ENCODE measurements around the gene NEK6.

Gene NEK6

GRCh38 chr9:124259158-124259808 lies 1.5 kb downstream of the NEK6 start:
- Histone ChIP-seq H3K4me2 (peak overlapping the region; percentile 91), H3K9me3 (no peaks in the 10 kb centered on the region), H3K4me3 (peak overlapping the region; percentile 90), H3K27me3 (no peaks in the 10 kb centered on the region), H3K9ac (peak overlapping the region; percentile 95), H4K20me1 (peaks cover 45% of the 10 kb centered on the region), H3K4me1 (peaks cover 87% of the 10 kb centered on the region), H3K36me3 (peaks cover 25% of the 10 kb centered on the region), H3K27ac (peak overlapping the region; percentile 96)
- TF ChIP-seq Cebpa-rat (IDR thresholded peaks at IDR 0.05): no peak

DNA sequence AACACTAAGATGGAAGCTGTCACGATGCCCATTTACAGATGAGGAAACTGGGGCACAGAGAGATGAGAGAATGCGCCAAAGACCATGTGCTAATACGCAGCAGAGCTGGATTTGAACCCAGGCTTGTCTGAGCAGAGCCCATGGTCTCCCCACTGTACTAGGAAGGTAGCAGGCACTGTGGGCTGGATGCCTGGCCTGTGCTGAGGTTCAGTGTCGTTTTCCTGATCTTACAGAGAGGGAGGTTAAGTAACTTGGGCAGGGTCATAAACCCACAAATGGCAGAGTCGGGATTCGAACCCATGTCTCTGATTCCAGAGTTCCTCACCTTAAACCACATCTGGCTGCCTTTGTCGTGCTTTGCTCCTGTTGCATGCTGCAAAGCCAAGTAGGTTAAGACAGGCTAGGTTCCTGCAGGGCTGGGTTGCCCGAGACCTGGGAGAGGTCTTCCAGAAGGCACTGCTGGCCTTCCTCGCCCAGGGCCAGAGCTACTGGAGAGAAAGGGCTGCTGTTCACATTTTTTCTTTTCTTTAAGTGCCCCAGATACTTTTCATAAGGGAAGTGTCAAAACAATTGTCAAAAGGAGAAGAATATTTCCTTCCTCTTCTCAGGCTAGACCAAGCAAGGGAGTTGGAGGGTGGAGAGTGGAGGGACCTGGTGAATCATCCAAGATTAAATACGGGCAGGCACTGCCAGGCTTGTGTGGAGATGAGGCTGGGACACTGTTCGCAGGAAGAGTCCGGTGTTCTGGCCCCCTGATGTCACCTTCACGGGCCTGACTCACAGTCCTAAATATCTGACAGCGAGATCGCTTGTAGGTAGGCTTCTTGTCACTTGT lies 3.2 kb downstream of the NEK6 start:
- Histone ChIP-seq H4K20me1 (peaks cover 62% of the 10 kb centered on the region), H3K9ac (peak overlapping the region; percentile 60), H3K4me3 (peak overlapping the region; percentile 90), H3K4me1 (peaks cover 87% of the 10 kb centered on the region), H3K27ac (peak overlapping the region; percentile 96), H3K4me2 (peak overlapping the region; percentile 91), H3K9me3 (no peaks in the 10 kb centered on the region), H3K27me3 (no peaks in the 10 kb centered on the region), H3K36me3 (peaks cover 25% of the 10 kb centered on the region)
- no peak for TF ChIP-seq Cebpa-rat (IDR thresholded peaks at IDR 0.05)

GRCh38 chr9:124261736-124262648 lies 4.2 kb downstream of the NEK6 start:
- H4K20me1 ChIP-seq: peaks cover 72% of the 10 kb centered on the region
- no peak for TF ChIP-seq Cebpa-rat (IDR thresholded peaks at IDR 0.05)
- no peaks in the 10 kb centered on the region for H3K9me3 ChIP-seq
- peak overlapping the region; percentile 91 for H3K4me2 ChIP-seq
- peaks cover 87% of the 10 kb centered on the region for H3K4me1 ChIP-seq
- H3K9ac ChIP-seq: peak overlapping the region; percentile 60; the same call in 1 of the 2 replicates
- H3K4me3 ChIP-seq: no peak overlapping the region
- peaks cover 25% of the 10 kb centered on the region for H3K36me3 ChIP-seq
- H3K27ac ChIP-seq: peak overlapping the region; percentile 96; the same call in 1 of the 2 replicates
- no peaks in the 10 kb centered on the region for H3K27me3 ChIP-seq

DNA sequence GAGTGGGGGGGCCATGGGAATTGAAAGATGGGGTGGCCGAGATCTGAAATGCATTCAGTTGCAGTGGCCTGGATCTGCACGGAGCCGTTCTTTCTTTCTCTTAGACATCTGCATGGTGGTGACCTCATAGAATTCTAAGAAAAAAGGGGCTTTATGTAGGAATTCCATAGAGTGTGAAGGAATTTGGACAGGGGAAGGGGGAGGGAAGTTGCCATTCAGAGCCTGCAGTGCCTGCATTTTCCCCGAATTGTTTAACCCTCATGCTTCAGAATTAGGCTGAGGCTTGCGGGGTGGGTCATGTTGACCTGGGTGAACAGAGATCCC lies 4.9 kb downstream of the NEK6 start:
- peaks cover 25% of the 10 kb centered on the region for H3K36me3 ChIP-seq
- TF ChIP-seq Cebpa-rat (IDR thresholded peaks at IDR 0.05): no peak
- peaks cover 78% of the 10 kb centered on the region for H4K20me1 ChIP-seq
- H3K27me3 ChIP-seq: no peaks in the 10 kb centered on the region
- peaks cover 87% of the 10 kb centered on the region for H3K4me1 ChIP-seq
- peak overlapping the region; percentile 17; the same call in 1 of the 2 replicates for H3K4me2 ChIP-seq
- H3K9ac ChIP-seq: no peak overlapping the region; the same call in 1 of the 2 replicates
- H3K27ac ChIP-seq: 0 out of 2 replicates have a peak overlapping the region, but pooled peaks have one; percentile 96
- H3K9me3 ChIP-seq: no peaks in the 10 kb centered on the region
- no peak overlapping the region for H3K4me3 ChIP-seq

DNA sequence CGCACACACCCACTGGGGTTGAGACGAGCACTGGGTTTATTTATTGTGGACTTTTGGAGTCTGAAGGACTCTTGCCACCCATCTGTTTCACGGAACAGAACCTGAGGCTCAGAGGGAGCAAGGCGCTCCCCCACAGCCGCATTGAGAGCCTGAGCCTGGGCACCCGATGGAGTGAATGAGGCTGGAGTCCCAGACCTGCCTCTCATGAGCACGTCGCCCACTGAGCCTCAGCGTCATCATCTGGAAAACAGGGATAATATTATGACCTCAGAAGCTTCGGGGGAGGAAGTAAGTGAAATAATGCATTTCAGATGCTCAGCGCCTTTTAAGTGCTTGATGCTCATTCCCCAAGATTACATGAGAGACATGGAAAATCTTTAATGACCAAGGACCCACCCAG lies 5.5 kb downstream of the NEK6 start:
- H3K9me3 ChIP-seq: no peaks in the 10 kb centered on the region
- TF ChIP-seq Cebpa-rat (IDR thresholded peaks at IDR 0.05): no peak
- peaks cover 84% of the 10 kb centered on the region for H4K20me1 ChIP-seq
- no peaks in the 10 kb centered on the region for H3K27me3 ChIP-seq
- no peak overlapping the region for H3K9ac ChIP-seq
- H3K4me1 ChIP-seq: peaks cover 93% of the 10 kb centered on the region
- H3K4me3 ChIP-seq: no peak overlapping the region
- 0 out of 2 replicates have a peak overlapping the region, but pooled peaks have one; percentile 3 for H3K27ac ChIP-seq
- H3K36me3 ChIP-seq: peaks cover 25% of the 10 kb centered on the region
- no peak overlapping the region for H3K4me2 ChIP-seq

DNA sequence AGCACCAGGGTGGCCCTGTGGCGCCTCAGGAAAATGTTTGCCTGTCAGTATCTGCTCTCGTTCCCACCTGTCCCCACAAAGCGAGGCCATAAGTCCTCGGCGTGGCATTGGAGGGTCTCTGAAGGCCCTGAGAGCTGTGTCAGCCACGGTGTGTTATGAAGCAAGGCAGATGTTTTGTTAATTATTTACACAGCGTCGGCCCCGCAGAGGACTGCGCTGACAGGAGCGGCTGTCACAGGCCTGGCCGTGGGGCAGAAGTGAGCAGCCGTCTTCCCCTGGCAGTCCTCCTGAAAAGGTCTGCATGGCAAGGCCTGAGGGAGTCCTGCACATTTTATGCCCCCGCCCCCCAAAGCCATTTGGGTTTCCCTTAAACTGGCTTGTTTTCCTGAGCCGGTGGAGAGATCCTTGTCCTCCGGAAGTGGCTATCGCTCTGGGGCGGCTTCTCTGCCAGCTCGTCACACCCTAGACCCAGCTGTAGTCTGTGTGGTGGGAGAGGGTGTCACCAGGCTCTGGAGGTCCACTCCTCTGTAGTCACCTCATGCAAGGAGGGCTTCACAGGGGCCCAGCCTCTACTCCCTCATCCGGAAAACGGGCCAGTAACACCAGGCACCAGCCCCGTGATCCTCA lies 6.2 kb downstream of the NEK6 start:
- H3K4me1 ChIP-seq: peaks cover 100% of the 10 kb centered on the region
- no peaks in the 10 kb centered on the region for H3K9me3 ChIP-seq
- no peak overlapping the region for H3K4me3 ChIP-seq
- H3K27me3 ChIP-seq: no peaks in the 10 kb centered on the region
- TF ChIP-seq Cebpa-rat (IDR thresholded peaks at IDR 0.05): no peak
- H3K9ac ChIP-seq: no peak overlapping the region
- H3K27ac ChIP-seq: peak overlapping the region; percentile 39
- H3K36me3 ChIP-seq: peaks cover 25% of the 10 kb centered on the region
- H3K4me2 ChIP-seq: peak overlapping the region; percentile 41
- H4K20me1 ChIP-seq: peaks cover 91% of the 10 kb centered on the region

- Histone ChIP-seq H3K27me3 (no peaks in the 10 kb centered on the region), H3K36me3 (peaks cover 29% of the 10 kb centered on the region), H3K9ac (no peak overlapping the region), H3K9me3 (no peaks in the 10 kb centered on the region), H4K20me1 (peaks cover 100% of the 10 kb centered on the region), H3K4me2 (peak overlapping the region; percentile 41), H3K4me1 (peaks cover 100% of the 10 kb centered on the region), H3K4me3 (no peak overlapping the region), H3K27ac (no peak overlapping the region)
- TF ChIP-seq Cebpa-rat (IDR thresholded peaks at IDR 0.05): no peak
Measured at GRCh38 chr9:124264823-124265233, 7.1 kb downstream of the NEK6 start.

GRCh38 chr9:124265551-124265950 lies 7.8 kb downstream of the NEK6 start:
- peak overlapping the region; percentile 82 for H3K4me2 ChIP-seq
- no peak overlapping the region for H3K9ac ChIP-seq
- H3K4me1 ChIP-seq: peaks cover 100% of the 10 kb centered on the region
- peaks cover 100% of the 10 kb centered on the region for H4K20me1 ChIP-seq
- H3K9me3 ChIP-seq: no peaks in the 10 kb centered on the region
- no peak for TF ChIP-seq Cebpa-rat (IDR thresholded peaks at IDR 0.05)
- H3K36me3 ChIP-seq: peaks cover 36% of the 10 kb centered on the region
- peak overlapping the region; percentile 75; the same call in 1 of the 2 replicates for H3K27ac ChIP-seq
- no peaks in the 10 kb centered on the region for H3K27me3 ChIP-seq
- no peak overlapping the region for H3K4me3 ChIP-seq
